Stimulated activated memory B cell treated with anti-CD40 and anti-IgM and Interleukin-4, amounts not matched to agents 10 μg/mL and 1 μg/mL and 100 μg/mL, for 72 hours (primary cell): ENCODE results near the gene ADNP2.
A peak's percentile ranks its signal among the peaks of the same experiment; 100 is the strongest.

Experiments used
- ATAC-seq: fragments of 150-1000 bp; cut with Tn5 transposase; 2 replicates; pipeline ENCODE4 v1.10.0; 2021
- H3K27ac Mint-ChIP-seq: one replicate; pipeline ENCODE4 v1.8.0; 2022; ENCODE audit warnings: mild to moderate bottlenecking, mixed read lengths
- H3K27me3 Mint-ChIP-seq: one replicate; pipeline ENCODE4 v1.8.0; 2022; ENCODE audit warnings: mixed read lengths
- H3K36me3 Mint-ChIP-seq: one replicate; pipeline ENCODE4 v1.8.0; 2022; ENCODE audit warnings: mixed read lengths
- H3K4me1 Mint-ChIP-seq: one replicate; pipeline ENCODE4 v1.8.0; 2022; ENCODE audit warnings: mixed read lengths
- H3K4me3 Mint-ChIP-seq: one replicate; pipeline ENCODE4 v1.8.0; 2022; ENCODE audit warnings: mild to moderate bottlenecking, moderate library complexity, mixed read lengths
- H3K9me3 Mint-ChIP-seq: one replicate; pipeline ENCODE4 v1.8.0; 2022; ENCODE audit warnings: mixed read lengths

The ADNP2 gene

DNA sequence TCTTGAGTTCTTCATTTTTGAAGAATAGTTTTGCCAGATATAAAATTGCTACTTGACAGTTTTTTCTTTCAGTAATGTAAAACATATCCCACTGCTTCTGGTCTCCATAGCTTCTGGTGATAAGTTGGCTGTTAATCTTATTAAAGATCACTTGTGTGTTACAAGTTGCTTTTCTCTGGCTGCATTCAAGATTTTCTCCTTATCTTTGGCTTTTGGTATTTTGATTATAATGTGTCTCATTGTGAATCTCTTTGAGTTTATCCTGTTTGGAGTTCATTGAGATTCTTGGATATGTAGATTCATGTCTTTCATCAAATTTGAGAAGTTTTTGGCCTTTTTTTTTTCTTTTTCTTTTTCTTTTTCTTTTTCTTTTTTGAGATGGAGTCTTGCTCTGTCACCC is 20.2 kb upstream of the ADNP2 start:
- no peak for ATAC-seq
- Mint-ChIP-seq H3K36me3 (peaks cover 6% of the 10 kb centered on the region), H3K27me3 (peaks cover 14% of the 10 kb centered on the region)

DNA sequence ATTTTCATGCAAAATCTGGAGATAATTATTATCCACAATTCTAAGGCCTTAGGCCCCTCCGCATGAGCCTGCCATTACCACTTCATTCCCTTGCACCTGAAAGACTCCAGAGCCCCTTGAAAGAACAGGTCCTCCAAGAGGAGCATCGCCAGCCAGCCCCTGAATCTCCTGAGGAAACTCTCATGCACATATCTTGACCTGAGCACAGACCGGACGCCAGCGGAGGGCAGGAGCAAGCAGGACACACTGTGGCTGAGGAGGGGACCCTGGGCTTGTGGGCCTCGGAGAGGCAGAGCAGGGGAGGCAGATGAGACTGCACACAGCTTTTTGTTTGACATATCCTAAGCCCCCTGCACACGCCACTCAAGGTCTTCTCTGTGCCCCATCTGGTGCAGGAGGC is 13.6 kb upstream of the ADNP2 start:
- Mint-ChIP-seq H3K36me3 (peaks cover 6% of the 10 kb centered on the region), H3K9me3 (no peaks in the 10 kb centered on the region), H3K4me1 (no peaks in the 10 kb centered on the region), H3K27me3 (peaks cover 13% of the 10 kb centered on the region), H3K27ac (no peak overlapping the region), H3K4me3 (no peak overlapping the region)
- no peak for ATAC-seq

More for the DNA sequence above, 20.2 kb upstream of the ADNP2 start:
- H3K4me3 Mint-ChIP-seq = no peak overlapping the region
- peaks cover 21% of the 10 kb centered on the region for H3K9me3 Mint-ChIP-seq
- no peaks in the 10 kb centered on the region for H3K4me1 Mint-ChIP-seq
- no peak overlapping the region for H3K27ac Mint-ChIP-seq

DNA sequence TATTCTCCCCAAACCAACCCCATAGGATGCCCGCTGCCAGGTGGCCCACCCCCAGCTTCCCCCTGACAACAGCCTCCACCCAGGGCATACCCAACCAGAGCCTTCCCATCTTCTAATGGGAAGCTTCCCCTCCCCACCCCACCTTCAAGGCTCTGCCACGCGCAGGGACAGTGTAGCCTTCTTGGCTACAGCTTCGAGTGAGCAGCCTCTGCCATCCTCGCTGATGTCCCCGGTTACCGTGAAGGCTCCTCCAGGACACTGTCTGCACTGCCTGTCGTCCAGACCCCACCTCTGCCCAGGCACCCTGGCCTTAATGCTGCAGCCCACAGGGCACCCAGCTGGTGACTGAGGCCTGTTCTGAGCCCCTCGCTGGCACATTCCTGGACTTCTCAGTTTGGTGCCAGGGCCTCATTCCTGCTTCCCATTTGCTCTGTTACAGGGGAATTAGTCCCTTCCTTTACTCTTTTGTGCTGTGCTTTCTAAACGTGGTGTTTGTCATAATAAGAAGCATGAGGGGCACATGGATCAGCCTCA is 13.0 kb upstream of the ADNP2 start:
- no peaks in the 10 kb centered on the region for H3K4me1 Mint-ChIP-seq
- peaks cover 4% of the 10 kb centered on the region for H3K36me3 Mint-ChIP-seq
- H3K27me3 Mint-ChIP-seq = peaks cover 6% of the 10 kb centered on the region
- H3K4me3 Mint-ChIP-seq = no peak overlapping the region
- H3K9me3 Mint-ChIP-seq = peaks cover 3% of the 10 kb centered on the region
- no peak overlapping the region for H3K27ac Mint-ChIP-seq
- no peak for ATAC-seq

DNA sequence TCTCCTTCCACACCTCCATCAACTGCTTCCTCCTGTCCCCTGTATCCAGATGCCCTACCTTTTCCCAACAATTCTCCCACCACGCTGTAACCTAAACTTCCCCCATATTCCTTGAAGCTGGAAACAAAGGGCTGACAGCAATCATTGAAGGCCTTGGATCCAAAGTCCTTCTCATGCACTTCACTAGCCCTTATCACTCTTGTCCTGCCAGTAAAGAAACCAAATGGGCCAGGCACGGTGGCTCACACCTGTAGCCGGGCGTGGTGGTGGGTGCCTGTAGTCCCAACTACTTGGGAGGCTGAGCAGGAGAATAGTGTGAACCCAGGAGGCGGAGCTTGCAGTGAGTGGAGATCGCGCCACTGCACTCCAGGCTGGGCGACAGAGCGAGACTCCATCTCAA is 11.9 kb upstream of the ADNP2 start:
- Mint-ChIP-seq H3K27me3 (no peaks in the 10 kb centered on the region), H3K9me3 (peaks cover 8% of the 10 kb centered on the region), H3K36me3 (peaks cover 5% of the 10 kb centered on the region), H3K4me1 (no peaks in the 10 kb centered on the region), H3K4me3 (no peak overlapping the region), H3K27ac (no peak overlapping the region)
- no peak for ATAC-seq

DNA sequence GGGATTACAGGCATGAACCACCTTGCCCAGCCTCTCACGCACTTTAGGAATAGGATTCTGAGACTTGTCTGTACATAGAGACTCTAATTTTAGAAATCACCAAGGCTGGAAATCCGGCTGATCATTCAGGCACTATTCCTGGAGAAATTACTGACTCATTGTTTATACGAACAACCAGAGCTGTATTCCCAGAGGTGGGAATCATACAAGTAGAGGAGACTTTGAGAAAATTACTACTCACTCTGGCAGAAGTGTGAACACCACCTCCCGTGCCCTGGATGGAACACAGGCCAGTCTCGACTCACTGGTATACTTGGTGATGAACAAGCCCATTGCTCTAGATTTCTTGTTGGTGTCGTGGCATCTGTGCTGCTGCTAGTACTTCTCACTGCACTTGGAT is 5.8 kb upstream of the ADNP2 start:
- Mint-ChIP-seq H3K4me3 (no peak overlapping the region), H3K27ac (no peak overlapping the region), H3K36me3 (peaks cover 5% of the 10 kb centered on the region), H3K9me3 (peaks cover 13% of the 10 kb centered on the region), H3K4me1 (peaks cover 32% of the 10 kb centered on the region), H3K27me3 (no peaks in the 10 kb centered on the region)
- ATAC-seq = no peak

DNA sequence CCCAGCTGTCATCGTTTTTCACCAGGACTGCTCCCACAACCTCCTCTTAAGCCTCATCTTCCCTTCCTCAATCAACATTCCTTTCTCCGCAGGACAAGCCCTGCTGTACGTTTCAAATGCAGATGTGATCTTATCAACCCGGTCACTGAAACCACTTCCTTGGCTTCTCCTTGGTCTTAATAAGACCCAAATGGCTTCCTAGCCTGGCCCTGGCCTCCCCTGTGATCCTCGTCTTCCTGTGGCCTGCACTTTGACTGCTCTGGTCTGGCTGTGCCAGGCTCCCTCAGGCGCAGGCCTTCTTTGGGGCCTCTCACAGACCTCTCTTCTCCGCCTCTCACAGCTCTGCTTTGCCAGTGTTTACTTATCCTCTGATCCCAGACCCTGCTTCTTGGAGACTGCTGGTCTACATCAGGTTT is 4.7 kb upstream of the ADNP2 start:
- no peak for ATAC-seq
- peaks cover 5% of the 10 kb centered on the region for H3K36me3 Mint-ChIP-seq
- H3K27ac Mint-ChIP-seq = no peak overlapping the region
- H3K4me3 Mint-ChIP-seq = no peak overlapping the region
- peaks cover 34% of the 10 kb centered on the region for H3K4me1 Mint-ChIP-seq
- no peaks in the 10 kb centered on the region for H3K27me3 Mint-ChIP-seq
- peaks cover 13% of the 10 kb centered on the region for H3K9me3 Mint-ChIP-seq

DNA sequence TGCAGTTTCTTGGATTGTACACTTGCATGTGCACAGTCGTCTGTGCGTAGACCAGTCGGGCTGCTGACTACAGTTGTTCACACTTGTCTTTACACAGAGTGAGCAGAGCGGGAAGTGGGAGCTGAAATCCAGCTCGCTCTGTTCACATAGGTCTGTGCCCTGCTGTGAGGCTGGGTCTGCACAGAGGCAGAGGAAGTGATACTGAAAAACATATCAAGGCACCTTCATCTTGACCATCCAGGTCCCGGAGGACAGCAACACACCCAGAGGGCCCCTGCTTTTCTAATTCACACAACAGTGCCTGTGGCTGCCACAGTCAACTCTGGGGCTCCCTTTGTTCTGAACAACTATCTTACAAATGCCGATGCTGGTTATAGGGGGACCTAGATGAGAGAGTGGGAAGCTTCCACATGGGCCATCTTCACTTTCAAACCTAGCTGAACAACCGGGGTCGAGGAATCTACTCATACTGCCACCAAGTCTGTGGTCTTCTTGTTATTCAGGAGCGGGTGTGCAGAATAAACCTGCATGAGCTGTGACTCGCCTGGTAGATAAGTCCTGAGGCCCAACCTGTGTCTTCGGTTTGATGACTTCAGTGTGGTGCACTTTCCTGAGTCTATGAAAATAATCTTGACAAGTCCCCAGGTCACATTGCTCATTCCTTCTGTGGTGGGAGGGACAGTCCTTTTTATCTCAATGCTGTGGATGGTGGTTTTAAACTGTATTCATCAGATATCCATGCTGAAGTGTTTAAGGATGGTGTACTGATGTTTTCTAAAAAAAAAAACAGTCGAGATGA is 3.5 kb upstream of the ADNP2 start:
- Mint-ChIP-seq H3K4me3 (no peak overlapping the region), H3K36me3 (peaks cover 8% of the 10 kb centered on the region), H3K27ac (peak overlapping the region; percentile 5), H3K4me1 (peaks cover 40% of the 10 kb centered on the region), H3K27me3 (no peaks in the 10 kb centered on the region), H3K9me3 (peaks cover 13% of the 10 kb centered on the region)
- peak; percentile 71 for ATAC-seq

DNA sequence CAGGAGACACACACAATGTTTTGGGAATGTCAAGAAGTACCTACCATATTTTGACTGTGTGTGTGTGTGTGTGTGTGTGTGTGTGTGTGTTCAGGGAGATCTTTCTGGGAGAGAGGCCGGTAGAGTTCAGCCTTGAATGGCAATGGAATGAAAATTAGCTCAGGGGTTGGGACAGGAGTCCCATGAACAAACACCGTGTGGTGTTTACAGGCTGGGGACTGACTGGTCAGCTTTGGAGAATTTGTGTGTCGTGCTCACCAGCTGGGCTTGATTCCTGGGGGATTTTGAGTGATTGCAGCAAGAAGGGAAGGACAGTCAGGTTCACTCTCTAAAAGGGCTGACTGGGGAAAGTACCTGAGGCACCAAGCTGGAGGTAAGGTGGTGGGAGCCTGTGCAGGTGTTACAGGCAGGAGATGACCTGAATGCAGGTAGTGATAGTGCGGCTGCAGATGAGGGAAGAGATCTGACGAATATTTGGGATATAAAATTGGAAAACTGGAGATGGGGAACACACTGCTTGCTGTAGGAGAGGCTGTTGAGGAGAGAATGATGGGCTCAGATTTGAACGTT is 2.5 kb upstream of the ADNP2 start:
- Mint-ChIP-seq H3K9me3 (peaks cover 8% of the 10 kb centered on the region), H3K27me3 (no peaks in the 10 kb centered on the region), H3K4me1 (peaks cover 44% of the 10 kb centered on the region), H3K4me3 (peak overlapping the region; percentile 7), H3K27ac (peak overlapping the region; percentile 5), H3K36me3 (peaks cover 5% of the 10 kb centered on the region)
- no peak for ATAC-seq

DNA sequence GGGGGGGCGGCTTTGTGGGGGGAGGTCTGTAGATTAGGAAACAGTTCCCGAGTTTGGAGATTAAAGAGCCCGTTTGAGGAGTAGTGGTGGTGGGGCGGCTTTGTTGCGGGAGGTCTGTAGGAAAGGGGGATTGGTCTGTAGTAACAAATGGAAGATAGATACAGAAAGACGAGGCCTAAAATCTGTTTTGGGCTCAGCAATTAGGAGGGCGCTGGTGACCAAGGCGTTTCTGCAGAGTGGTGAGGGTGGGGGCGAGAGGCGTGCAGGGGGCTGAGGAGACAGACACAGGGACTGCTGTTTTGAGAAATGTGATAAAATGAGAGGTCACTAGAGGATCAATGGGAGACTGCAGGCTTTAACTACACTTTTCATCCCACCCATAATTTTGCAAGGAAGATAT is 1.6 kb upstream of the ADNP2 start:
- peaks cover 44% of the 10 kb centered on the region for H3K4me1 Mint-ChIP-seq
- H3K27me3 Mint-ChIP-seq = no peaks in the 10 kb centered on the region
- H3K27ac Mint-ChIP-seq = peak overlapping the region; percentile 5
- peaks cover 5% of the 10 kb centered on the region for H3K36me3 Mint-ChIP-seq
- no peak overlapping the region for H3K4me3 Mint-ChIP-seq
- H3K9me3 Mint-ChIP-seq = peaks cover 3% of the 10 kb centered on the region
- no peak for ATAC-seq

DNA sequence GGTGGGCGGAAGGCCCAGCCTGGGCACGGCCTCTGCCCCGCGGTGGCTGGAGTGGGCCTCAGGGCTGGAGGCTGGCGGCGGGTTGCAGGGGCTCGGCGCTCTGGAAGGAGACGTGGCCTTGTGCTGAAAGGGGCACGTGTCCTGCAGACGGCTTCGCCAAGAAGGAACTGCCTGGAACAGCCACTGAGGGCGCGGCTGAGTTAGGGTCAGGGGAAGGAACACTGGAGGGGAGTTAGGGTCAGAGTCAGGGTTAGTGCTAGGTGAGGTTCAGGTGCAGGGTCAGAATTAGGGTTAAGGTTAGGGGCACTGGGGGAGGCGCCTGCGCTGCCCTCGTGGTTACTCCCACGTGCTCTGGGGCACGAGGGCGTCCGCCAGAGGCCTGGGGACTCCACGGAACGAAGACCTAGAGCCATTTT is 933 bp upstream of the ADNP2 start:
- Mint-ChIP-seq H3K27me3 (no peaks in the 10 kb centered on the region), H3K27ac (peak overlapping the region; percentile 66), H3K36me3 (peaks cover 6% of the 10 kb centered on the region), H3K4me1 (peaks cover 46% of the 10 kb centered on the region), H3K4me3 (peak overlapping the region; percentile 48), H3K9me3 (peaks cover 2% of the 10 kb centered on the region)
- no peak for ATAC-seq

DNA sequence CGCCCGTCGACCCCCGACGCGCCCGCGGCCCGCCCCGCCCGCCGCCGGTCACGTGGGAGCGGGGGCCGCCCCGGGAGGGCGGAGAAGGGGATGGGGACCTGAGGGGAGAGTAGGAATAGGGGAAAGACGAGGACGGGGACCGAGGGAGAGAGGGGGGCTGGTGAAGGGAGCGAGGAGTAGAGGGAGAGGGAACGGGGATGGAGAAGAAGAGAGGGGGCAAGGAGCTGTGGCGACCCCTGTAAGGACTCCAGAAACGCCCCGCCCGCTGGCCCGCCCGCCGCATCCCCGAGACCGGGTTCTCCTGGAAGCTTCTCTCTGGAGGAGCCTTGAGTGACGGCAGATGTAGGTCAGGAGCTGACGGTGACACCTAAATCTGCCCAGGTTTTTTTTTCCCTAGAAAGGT is 615 bp downstream of the ADNP2 start:
- no peaks in the 10 kb centered on the region for H3K27me3 Mint-ChIP-seq
- H3K27ac Mint-ChIP-seq = peak overlapping the region; percentile 66
- H3K36me3 Mint-ChIP-seq = peaks cover 12% of the 10 kb centered on the region
- peak overlapping the region; percentile 83 for H3K4me3 Mint-ChIP-seq
- ATAC-seq = peak; percentile 40
- H3K9me3 Mint-ChIP-seq = peaks cover 2% of the 10 kb centered on the region
- peaks cover 57% of the 10 kb centered on the region for H3K4me1 Mint-ChIP-seq

DNA sequence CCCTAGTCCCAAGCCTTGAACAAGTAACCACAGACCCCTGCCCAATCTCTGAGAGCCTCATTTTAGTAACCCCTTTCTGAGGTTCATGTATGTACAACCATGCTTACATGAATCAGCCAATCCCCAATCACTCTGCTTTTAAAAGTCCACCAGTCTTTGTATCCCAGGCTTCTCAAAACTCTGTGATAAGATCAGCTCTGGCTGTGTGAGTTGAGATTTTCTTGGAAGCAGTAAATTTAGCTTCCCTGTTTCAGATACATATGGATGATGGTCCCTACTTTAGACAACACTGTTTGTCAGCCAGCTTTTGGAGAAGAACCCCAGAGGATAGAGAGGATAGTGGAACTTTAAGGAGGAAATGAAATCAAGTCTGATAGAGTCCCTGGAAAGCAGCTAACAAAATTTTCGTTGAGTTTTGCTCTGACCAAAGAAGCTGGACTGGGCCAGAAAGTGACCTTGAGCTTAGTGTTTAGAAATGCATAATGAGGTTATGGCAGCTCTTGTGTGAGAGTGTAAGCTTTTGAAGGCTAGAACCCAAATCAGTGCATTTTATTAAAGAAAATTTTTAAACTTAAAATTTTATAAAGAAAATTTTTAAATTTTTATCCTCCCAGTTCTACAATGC is 3.7 kb downstream of the ADNP2 start:
- Mint-ChIP-seq H3K27ac (no peak overlapping the region), H3K27me3 (no peaks in the 10 kb centered on the region), H3K36me3 (peaks cover 19% of the 10 kb centered on the region), H3K4me3 (no peak overlapping the region), H3K9me3 (peaks cover 2% of the 10 kb centered on the region), H3K4me1 (peaks cover 47% of the 10 kb centered on the region)
- ATAC-seq = no peak

DNA sequence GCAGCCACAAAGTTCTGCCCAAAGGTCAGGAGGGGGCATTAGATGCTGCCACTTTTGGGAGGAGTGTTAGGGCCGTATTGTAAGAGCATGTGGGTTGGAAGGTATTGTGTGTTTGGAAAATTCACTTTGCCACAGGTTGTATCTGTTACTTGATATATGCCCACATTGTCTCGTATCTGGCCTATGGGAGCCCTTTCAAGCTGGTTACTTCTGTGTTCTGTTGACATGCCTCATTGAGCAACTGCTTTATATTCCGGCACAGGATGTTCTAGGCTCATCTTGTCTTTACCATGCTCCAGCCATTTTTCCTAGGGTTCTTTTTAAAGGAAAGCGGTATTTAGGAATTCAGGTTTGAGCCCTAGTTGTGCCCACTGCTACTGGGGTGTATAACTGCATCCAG is 6.0 kb downstream of the ADNP2 start:
- H3K36me3 Mint-ChIP-seq = peaks cover 38% of the 10 kb centered on the region
- H3K4me1 Mint-ChIP-seq = peaks cover 40% of the 10 kb centered on the region
- no peak overlapping the region for H3K27ac Mint-ChIP-seq
- no peak overlapping the region for H3K4me3 Mint-ChIP-seq
- ATAC-seq = no peak
- H3K27me3 Mint-ChIP-seq = no peaks in the 10 kb centered on the region
- H3K9me3 Mint-ChIP-seq = no peaks in the 10 kb centered on the region

DNA sequence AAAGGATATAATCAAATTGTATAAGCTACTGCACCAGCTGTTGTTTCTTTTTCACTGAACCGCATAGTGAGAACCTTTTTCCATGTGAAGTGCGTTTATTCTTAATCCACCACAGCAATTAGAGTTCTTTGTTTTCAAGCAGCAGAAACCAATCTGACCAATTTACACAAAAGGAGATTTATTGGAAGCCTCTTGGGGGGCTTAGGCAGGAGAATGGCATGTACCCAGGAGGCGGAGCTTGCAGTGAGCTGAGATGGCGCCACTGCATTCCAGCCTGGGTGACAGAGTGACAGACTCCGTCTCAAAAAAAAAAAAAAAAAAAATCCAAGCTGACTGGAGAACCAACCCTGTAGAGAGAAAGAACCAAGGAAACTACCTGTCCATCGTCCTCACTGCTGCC is 10.0 kb downstream of the ADNP2 start:
- ATAC-seq = no peak
- no peaks in the 10 kb centered on the region for H3K27me3 Mint-ChIP-seq
- peaks cover 52% of the 10 kb centered on the region for H3K36me3 Mint-ChIP-seq
- H3K9me3 Mint-ChIP-seq = no peaks in the 10 kb centered on the region
- no peak overlapping the region for H3K4me3 Mint-ChIP-seq
- peaks cover 22% of the 10 kb centered on the region for H3K4me1 Mint-ChIP-seq
- no peak overlapping the region for H3K27ac Mint-ChIP-seq

DNA sequence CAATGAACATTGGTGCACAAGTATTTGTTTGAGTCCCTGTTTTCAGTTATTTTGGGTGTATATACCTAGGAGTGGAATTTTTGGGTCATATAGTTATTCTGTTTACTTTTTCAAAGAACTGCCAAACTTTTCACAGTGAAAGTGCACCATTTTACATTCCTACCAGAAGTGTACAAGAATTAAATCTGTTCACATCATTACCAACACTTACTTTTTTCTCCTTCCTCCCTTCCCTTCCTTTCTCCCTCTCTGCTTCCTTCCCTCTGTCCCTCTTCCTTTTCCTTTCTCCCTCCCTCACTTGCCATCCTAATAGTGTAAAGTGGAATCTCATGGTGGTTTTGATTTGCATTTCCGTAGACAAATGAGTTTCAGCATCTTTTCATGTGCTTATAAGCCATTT is 11.9 kb downstream of the ADNP2 start:
- Mint-ChIP-seq H3K27me3 (no peaks in the 10 kb centered on the region), H3K27ac (no peak overlapping the region), H3K36me3 (peaks cover 59% of the 10 kb centered on the region), H3K4me1 (peaks cover 10% of the 10 kb centered on the region), H3K4me3 (no peak overlapping the region), H3K9me3 (no peaks in the 10 kb centered on the region)
- ATAC-seq = no peak
